ENCODE measurements around the gene GAPDHS. TPM values are rescaled to one million over a fixed set of nuclear protein-coding genes. Genes with fewer than 3 reads are reported as not detected.
A peak's percentile ranks its signal among the peaks of the same experiment; 100 is the strongest.

GAPDHS gene
- total and polyA plus RNA-seq, 12 donors: not detected

DNA sequence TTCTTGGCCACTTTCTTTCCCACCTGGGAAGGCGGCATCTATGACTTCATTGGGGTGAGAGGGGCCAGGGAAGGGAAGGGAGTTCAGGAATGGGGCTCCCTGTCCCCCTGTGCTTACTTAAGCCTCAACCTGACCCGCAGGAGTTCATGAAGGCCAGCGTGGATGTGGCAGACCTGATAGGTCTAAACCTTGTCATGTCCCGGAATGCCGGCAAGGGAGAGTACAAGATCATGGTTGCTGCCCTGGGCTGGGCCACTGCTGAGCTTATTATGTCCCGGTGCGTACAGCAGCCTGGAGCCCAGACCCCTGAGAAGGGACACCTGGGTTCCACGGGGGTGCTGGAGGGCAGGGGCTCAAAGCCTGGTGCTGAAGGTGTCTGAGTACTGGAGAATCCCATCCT lies 13.3 kb downstream of the GAPDHS start:
- no peak for DNase-seq
- peaks cover 0 to 9% of the 10 kb centered on the region in 2 donors for H3K36me3 ChIP-seq (replicated peaks in 1 of 2)
- H3K27me3 ChIP-seq: no peaks in the 10 kb centered on the region
- peak overlapping the region in 1 of 4 donors; percentile 86 for H3K4me3 ChIP-seq
- intact Hi-C loops (cut with DNase I): loop anchor here (5.0 to 10.0 kb wide), 2 partner anchors 51 to 168 kb away; partner anchors contain the start of gene KMT2B (in 1 of the 2)
- no peak for TF ChIP-seq POLR2A (IDR thresholded peaks at IDR 0.05)
- TF ChIP-seq, protein P1, sequence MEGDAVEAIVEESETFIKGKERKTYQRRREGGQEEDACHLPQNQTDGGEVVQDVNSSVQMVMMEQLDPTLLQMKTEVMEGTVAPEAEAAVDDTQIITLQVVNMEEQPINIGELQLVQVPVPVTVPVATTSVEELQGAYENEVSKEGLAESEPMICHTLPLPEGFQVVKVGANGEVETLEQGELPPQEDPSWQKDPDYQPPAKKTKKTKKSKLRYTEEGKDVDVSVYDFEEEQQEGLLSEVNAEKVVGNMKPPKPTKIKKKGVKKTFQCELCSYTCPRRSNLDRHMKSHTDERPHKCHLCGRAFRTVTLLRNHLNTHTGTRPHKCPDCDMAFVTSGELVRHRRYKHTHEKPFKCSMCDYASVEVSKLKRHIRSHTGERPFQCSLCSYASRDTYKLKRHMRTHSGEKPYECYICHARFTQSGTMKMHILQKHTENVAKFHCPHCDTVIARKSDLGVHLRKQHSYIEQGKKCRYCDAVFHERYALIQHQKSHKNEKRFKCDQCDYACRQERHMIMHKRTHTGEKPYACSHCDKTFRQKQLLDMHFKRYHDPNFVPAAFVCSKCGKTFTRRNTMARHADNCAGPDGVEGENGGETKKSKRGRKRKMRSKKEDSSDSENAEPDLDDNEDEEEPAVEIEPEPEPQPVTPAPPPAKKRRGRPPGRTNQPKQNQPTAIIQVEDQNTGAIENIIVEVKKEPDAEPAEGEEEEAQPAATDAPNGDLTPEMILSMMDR (IDR thresholded peaks at IDR 0.05): no peak
- H3K4me1 ChIP-seq (replicated peaks in 1 of 2): peaks cover 11 to 17% of the 10 kb centered on the region in 2 donors
- no peaks in the 10 kb centered on the region for H3K9me3 ChIP-seq (replicated peaks in 1 of 3)
- 71 to 86% (median 77%) methylated on average over 5 to 8 of the region's 8 CpGs for WGBS, 4 donors
- H3K27ac ChIP-seq: no peak overlapping the region

DNA sequence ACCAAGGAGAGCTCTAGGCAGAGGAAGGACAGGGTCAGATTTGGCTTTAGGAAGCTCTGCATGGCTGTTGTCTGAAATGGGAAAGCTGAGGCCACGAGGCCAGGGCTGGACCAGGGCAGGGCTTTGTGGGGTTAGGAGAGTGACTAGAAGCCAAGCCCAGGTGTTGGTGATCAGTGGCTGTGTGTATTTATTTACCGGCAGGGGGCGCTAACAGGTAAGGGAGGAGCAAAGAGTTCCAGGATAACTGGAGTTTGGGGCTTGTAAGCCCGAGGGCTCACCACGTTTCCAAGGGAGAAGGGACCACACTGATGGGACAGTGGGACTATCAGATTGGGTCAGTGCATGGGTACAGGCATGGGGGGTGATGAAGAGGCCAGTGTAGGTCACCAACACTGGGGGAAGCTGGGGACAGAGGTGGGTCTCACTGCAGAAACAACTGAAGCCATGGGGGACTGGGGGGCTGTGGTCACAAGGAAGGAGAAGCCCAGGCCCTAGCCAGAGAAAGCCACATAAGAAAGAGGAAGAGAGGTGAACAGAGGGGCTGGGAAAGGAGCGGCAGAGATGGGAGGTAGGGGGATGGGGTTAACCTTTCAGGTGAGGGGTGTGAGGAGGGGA lies 16.0 kb downstream of the GAPDHS start:
- intact Hi-C loops (cut with DNase I): loop anchor here (2.0 to 10.0 kb wide), 3 partner anchors 44 to 166 kb away; partner anchors contain the start of gene KMT2B (in 1 of the 2)
- TF ChIP-seq POLR2A (IDR thresholded peaks at IDR 0.05): no peak
- TF ChIP-seq, protein P1 (IDR thresholded peaks at IDR 0.05): peak; percentile 72 to 89 (median 77)
- Histone ChIP-seq H3K36me3 (replicated peaks in 1 of 2) (peaks cover 0 to 9% of the 10 kb centered on the region in 2 donors), H3K27me3 (no peaks in the 10 kb centered on the region), H3K4me3 (no peak overlapping the region), H3K9me3 (replicated peaks in 1 of 3) (no peaks in the 10 kb centered on the region), H3K27ac (no peak overlapping the region), H3K4me1 (replicated peaks in 1 of 2) (peaks cover 19 to 23% of the 10 kb centered on the region in 2 donors)
- WGBS, 4 donors: 19 to 27% (median 21%) methylated on average over 6 of the region's 6 CpGs
- peak; percentile 53 to 79 (median 71) for DNase-seq

GRCh38 chr19:35549879-35550523 lies 16.7 kb downstream of the GAPDHS start:
- WGBS, 4 donors: 76 to 80% (median 78%) methylated on average over 6 to 15 of the region's 15 CpGs
- Histone ChIP-seq H3K4me3 (no peak overlapping the region), H3K27me3 (no peaks in the 10 kb centered on the region), H3K4me1 (replicated peaks in 1 of 2) (peaks cover 13 to 18% of the 10 kb centered on the region in 2 donors), H3K9me3 (replicated peaks in 1 of 3) (no peaks in the 10 kb centered on the region), H3K36me3 (replicated peaks in 1 of 2) (peaks cover 0 to 9% of the 10 kb centered on the region in 2 donors), H3K27ac (peak overlapping the region in 1 of 5 donors; percentile 55)
- TF ChIP-seq, protein P1 (IDR thresholded peaks at IDR 0.05): no peak
- intact Hi-C loops (cut with DNase I): loop anchor here (2.0 to 10.0 kb wide), 3 partner anchors 43 to 165 kb away; partner anchors contain the start of gene KMT2B (in 1 of the 2)
- DNase-seq: peak in 2 of 7 donors; percentile 61 to 63

DNA sequence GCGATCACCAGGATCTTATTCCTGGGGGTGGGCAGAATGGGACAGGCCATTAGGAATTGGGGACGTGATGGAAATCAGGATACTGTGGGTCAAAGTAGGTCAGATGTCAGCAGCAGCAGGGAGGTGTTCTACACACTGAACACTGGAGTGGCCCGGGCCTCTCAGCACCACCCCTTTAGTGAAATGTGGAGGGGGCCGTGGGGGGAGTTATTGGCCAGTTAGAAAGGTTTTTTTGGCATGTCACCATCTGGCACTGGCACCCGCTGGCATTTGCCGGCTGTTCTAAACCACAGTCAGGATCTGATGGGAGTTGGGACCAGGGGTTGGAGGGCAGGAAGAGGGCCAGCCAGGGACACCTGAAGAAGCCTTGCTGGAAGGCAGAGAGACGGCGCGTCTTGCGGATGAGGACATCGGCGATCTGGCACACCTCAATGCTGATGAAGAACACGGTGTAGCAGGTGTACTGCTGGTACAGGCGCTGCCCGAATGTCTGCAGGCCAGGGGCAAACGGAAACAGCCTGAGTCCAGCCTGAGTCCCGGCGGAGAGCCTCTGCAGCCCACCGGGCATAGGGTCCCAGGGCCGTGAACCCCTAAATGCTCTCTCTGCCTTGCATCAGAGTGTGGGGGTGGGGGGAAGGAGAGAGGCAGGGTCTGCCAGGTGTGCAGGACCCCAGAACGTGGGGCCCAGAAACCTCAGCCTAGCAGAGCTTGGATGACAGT lies 18.0 kb downstream of the GAPDHS start:
- Histone ChIP-seq H3K4me1 (replicated peaks in 1 of 2) (peaks cover 10 to 15% of the 10 kb centered on the region in 2 donors), H3K36me3 (replicated peaks in 1 of 2) (peaks cover 0 to 9% of the 10 kb centered on the region in 2 donors), H3K4me3 (no peak overlapping the region), H3K9me3 (replicated peaks in 1 of 3) (no peaks in the 10 kb centered on the region), H3K27me3 (no peaks in the 10 kb centered on the region), H3K27ac (no peak overlapping the region)
- intact Hi-C loops (cut with DNase I): no loop called here
- DNase-seq: no peak
- 79 to 90% (median 82%) methylated on average over 18 to 21 of the region's 21 CpGs for WGBS, 4 donors
- TF ChIP-seq, protein P1 (IDR thresholded peaks at IDR 0.05): no peak
- no peak for TF ChIP-seq POLR2A (IDR thresholded peaks at IDR 0.05)
